Subcutaneous abdominal adipose tissue (tissue), 5 donors: ENCODE results near the gene MSMB.
"Not testable (repeated sequence)": the region's sequence is repeated elsewhere in the genome, so short reads cannot be mapped to it uniquely, and the experiment has no call there.

Experiments
- H3K27ac ChIP-seq: one replicate; pipeline ENCODE4 v1.7.0; 2013; ENCODE audit warnings: low read depth, mild to moderate bottlenecking, inconsistent platforms, low read length, moderate library complexity
- H3K27me3 ChIP-seq, 5 donors: one replicate each; pipeline ENCODE4 v1.7.0; 2013; ENCODE audit warnings: low read length in 5 of 5, inconsistent platforms in 1 of 5; ENCODE audit not compliant: control insufficient read depth in 5 of 5, insufficient read depth in 4 of 5
- H3K36me3 ChIP-seq, 5 donors: one replicate each; pipeline ENCODE4 v1.7.0; 2013; ENCODE audit warnings: low read length in 5 of 5; ENCODE audit not compliant: control insufficient read depth in 5 of 5, insufficient read depth in 5 of 5
- H3K4me1 ChIP-seq, 5 donors: one replicate each; pipeline ENCODE4 v1.7.0; 2013; ENCODE audit warnings: low read length in 5 of 5, mild to moderate bottlenecking in 3 of 5, moderate library complexity in 1 of 5; ENCODE audit not compliant: control insufficient read depth in 5 of 5, insufficient read depth in 5 of 5
- H3K4me3 ChIP-seq, 5 donors: one replicate each; pipeline ENCODE4 v1.7.0; 2013; ENCODE audit warnings: low read length in 5 of 5, low read depth in 1 of 5
- H3K9ac ChIP-seq, 5 donors: one replicate each; pipeline ENCODE4 v1.7.0; 2013; ENCODE audit warnings: low read length in 5 of 5, mild to moderate bottlenecking in 4 of 5, moderate library complexity in 3 of 5
- H3K9me3 ChIP-seq, 5 donors: one replicate each; pipeline ENCODE4 v1.7.0; 2013; ENCODE audit warnings: low read length in 5 of 5; ENCODE audit not compliant: control insufficient read depth in 5 of 5
- donor health status: healthy.
- donor health status: healthy.
- donor health status: healthy.
- donor health status: healthy.
- donor health status: healthy.

MSMB gene

GRCh38 chr10:46053534-46054434 lies 7.7 kb upstream of the MSMB start:
- Histone ChIP-seq H3K9ac (no peak overlapping the region), H3K9me3 (peaks cover 0 to 8% (median 0%) of the 10 kb centered on the region in 5 donors), H3K4me3 (no peak overlapping the region), H3K27me3 (peaks cover 0 to 2% (median 0%) of the 10 kb centered on the region in 5 donors), H3K36me3 (no peaks in the 10 kb centered on the region), H3K4me1 (no peaks in the 10 kb centered on the region), H3K27ac (no peak overlapping the region)

GRCh38 chr10:46052791-46053375 lies 6.8 kb upstream of the MSMB start:
- Histone ChIP-seq H3K9me3 (peaks cover 0 to 8% (median 0%) of the 10 kb centered on the region in 5 donors), H3K36me3 (no peaks in the 10 kb centered on the region), H3K4me3 (no peak overlapping the region), H3K4me1 (no peaks in the 10 kb centered on the region), H3K27ac (no peak overlapping the region), H3K27me3 (peaks cover 0 to 4% (median 0%) of the 10 kb centered on the region in 5 donors), H3K9ac (no peak overlapping the region)

- Histone ChIP-seq H3K4me1 (no peaks in the 10 kb centered on the region), H3K36me3 (no peaks in the 10 kb centered on the region), H3K9me3 (peaks cover 0 to 5% (median 0%) of the 10 kb centered on the region in 5 donors), H3K9ac (no peak overlapping the region), H3K4me3 (no peak overlapping the region), H3K27ac (no peak overlapping the region), H3K27me3 (peaks cover 0 to 9% (median 0%) of the 10 kb centered on the region in 5 donors)
Observed at GRCh38 chr10:46052057-46052790, 6.2 kb upstream of the MSMB start.

- H3K27ac ChIP-seq: no peak overlapping the region
- no peaks in the 10 kb centered on the region for H3K4me1 ChIP-seq
- no peak overlapping the region for H3K4me3 ChIP-seq
Observed at GRCh38 chr10:46050941-46051623, 5.0 kb upstream of the MSMB start.

GRCh38 chr10:46049497-46049831 lies 3.4 kb upstream of the MSMB start:
- not testable (repeated sequence) for H3K4me1 ChIP-seq, H3K27me3 ChIP-seq, H3K4me3 ChIP-seq, H3K36me3 ChIP-seq, H3K27ac ChIP-seq, H3K9ac ChIP-seq, H3K9me3 ChIP-seq

More at GRCh38 chr10:46050941-46051623, 5.0 kb upstream of the MSMB start:
- Histone ChIP-seq H3K9me3 (no peaks in the 10 kb centered on the region), H3K36me3 (no peaks in the 10 kb centered on the region), H3K9ac (no peak overlapping the region), H3K27me3 (peaks cover 0 to 12% (median 0%) of the 10 kb centered on the region in 5 donors)

- Histone ChIP-seq H3K36me3 (no peaks in the 10 kb centered on the region), H3K27me3 (peaks cover 0 to 10% (median 2%) of the 10 kb centered on the region in 5 donors), H3K4me3 (no peak overlapping the region), H3K9ac (no peak overlapping the region), H3K9me3 (no peaks in the 10 kb centered on the region), H3K4me1 (no peaks in the 10 kb centered on the region), H3K27ac (no peak overlapping the region)
Observed at GRCh38 chr10:46048152-46048551, 2.1 kb upstream of the MSMB start.

GRCh38 chr10:46042527-46042926 lies 3.5 kb downstream of the MSMB start:
- Histone ChIP-seq H3K4me1 (no peaks in the 10 kb centered on the region), H3K36me3 (no peaks in the 10 kb centered on the region), H3K27me3 (peaks cover 0 to 5% (median 0%) of the 10 kb centered on the region in 5 donors), H3K4me3 (no peak overlapping the region), H3K9ac (no peak overlapping the region), H3K9me3 (no peaks in the 10 kb centered on the region), H3K27ac (no peak overlapping the region)

- Histone ChIP-seq H3K27me3 (peaks cover 0 to 6% (median 4%) of the 10 kb centered on the region in 5 donors), H3K4me1 (no peaks in the 10 kb centered on the region), H3K9ac (no peak overlapping the region), H3K4me3 (no peak overlapping the region), H3K36me3 (no peaks in the 10 kb centered on the region), H3K27ac (no peak overlapping the region), H3K9me3 (no peaks in the 10 kb centered on the region)
Observed at GRCh38 chr10:46040004-46040403, 6.1 kb downstream of the MSMB start.

GRCh38 chr10:46037107-46037825 lies 8.8 kb downstream of the MSMB start:
- Histone ChIP-seq H3K27me3 (peaks cover 0 to 6% (median 4%) of the 10 kb centered on the region in 5 donors), H3K27ac (no peak overlapping the region), H3K4me3 (no peak overlapping the region), H3K4me1 (no peaks in the 10 kb centered on the region), H3K9me3 (no peaks in the 10 kb centered on the region), H3K36me3 (no peaks in the 10 kb centered on the region), H3K9ac (no peak overlapping the region)
